OCI-LY7 (cell line): ENCODE data around the gene MUC20. TPM values are rescaled to one million over a fixed set of nuclear protein-coding genes. Genes with fewer than 3 reads are reported as not detected.

Experiments used
- BruUV-seq: library from RNA; stranded (reverse); fragments of 400-500 nt; replicated peaks from 2 replicates; lab custom pipeline; 2021; lab: Mats Ljungman, UMichigan
- CTCF ChIA-PET: fragments of 300-600 bp; sonication (Branson Sonifier 250); formaldehyde crosslinking; loops from one replicate; lab custom pipeline; 2022; ENCODE audit warnings: antibody characterized with exemption; ENCODE audit not compliant: unreplicated experiment; lab: Charles Lee
- POLR2A ChIA-PET: fragments of 300-600 bp; sonication (Branson Sonifier 250); formaldehyde crosslinking; loops from one replicate; lab custom pipeline; 2022; ENCODE audit warnings: antibody characterized with exemption; lab: Charles Lee
- DNase-seq: peaks from one replicate; pipeline ENCODE4 v3.0.0-alpha.2; 2015; ENCODE audit warnings: low spot score
- H2AFZ ChIP-seq: fragments of 200-600 bp; sonication (generic), shearing (Covaris generic); 2 replicates; pipeline ENCODE4 v1.6.1; 2014; ENCODE audit warnings: mild to moderate bottlenecking, antibody characterized with exemption, low read length, moderate library complexity
- H3K27ac ChIP-seq: fragments of 200-600 bp; sonication (generic); 2 replicates; pipeline ENCODE4 v1.5.1; 2014; ENCODE audit warnings: mixed run types, low read depth, mild to moderate bottlenecking, moderate library complexity, low read length, inconsistent platforms; ENCODE audit not compliant: poor library complexity, severe bottlenecking
- H3K36me3 ChIP-seq: fragments of 200-600 bp; sonication (generic); 2 replicates; pipeline ENCODE4 v1.6.1; 2014; ENCODE audit warnings: mild to moderate bottlenecking, antibody characterized with exemption, low read length, moderate library complexity, mixed read lengths; ENCODE audit not compliant: insufficient read depth
- H3K4me1 ChIP-seq: fragments of 200-600 bp; sonication (generic); 2 replicates; pipeline ENCODE4 v1.5.1; 2014; ENCODE audit warnings: mild to moderate bottlenecking, low read length; ENCODE audit not compliant: insufficient read depth, poor library complexity, severe bottlenecking
- H3K4me2 ChIP-seq: fragments of 200-600 bp; sonication (generic); 2 replicates; pipeline ENCODE4 v1.6.1; 2014; ENCODE audit warnings: mild to moderate bottlenecking, low read length
- H3K4me3 ChIP-seq: fragments of 200-600 bp; sonication (generic); 2 replicates; pipeline ENCODE4 v1.5.1; 2014; ENCODE audit warnings: mild to moderate bottlenecking, low read depth, low read length; ENCODE audit not compliant: poor library complexity, severe bottlenecking
- H3K79me2 ChIP-seq: fragments of 200-600 bp; sonication (generic); 2 replicates; pipeline ENCODE4 v1.6.1; 2016; ENCODE audit warnings: low read depth, mild to moderate bottlenecking, low read length, moderate library complexity, mixed read lengths; ENCODE audit not compliant: insufficient read depth
- H3K9me2 ChIP-seq: fragments of 200-600 bp; sonication (generic); 2 replicates; pipeline ENCODE4 v1.6.1; 2016; ENCODE audit warnings: mild to moderate bottlenecking, low read length, mixed read lengths; ENCODE audit not compliant: insufficient read depth
- H3K9me3 ChIP-seq: fragments of 200-600 bp; sonication (generic); 2 replicates; pipeline ENCODE4 v1.6.1; 2014; ENCODE audit warnings: mild to moderate bottlenecking, mixed run types, low read length, mixed read lengths
- H4K20me1 ChIP-seq: fragments of 200-600 bp; sonication (generic); 2 replicates; pipeline ENCODE4 v1.6.1; 2014; ENCODE audit warnings: mild to moderate bottlenecking, antibody characterized with exemption, low read length, moderate library complexity, mixed read lengths; ENCODE audit not compliant: insufficient read depth
- CTCF ChIP-seq: fragments of 200-600 bp; sonication (generic); conservative IDR thresholded peaks from 2 replicates; pipeline ENCODE4 v1.5.1; 2014; ENCODE audit warnings: mild to moderate bottlenecking, antibody characterized with exemption, low read length, moderate library complexity, mixed read lengths
- EZH2phosphoT487 ChIP-seq: fragments of 200-600 bp; sonication (generic); IDR thresholded peaks from 2 replicates; pipeline ENCODE4 v1.6.1; 2018; ENCODE audit warnings: low read depth, borderline replicate concordance, mild to moderate bottlenecking, mixed run types, antibody characterized with exemption, low read length, moderate library complexity, mixed read lengths
- intact Hi-C: fragments of 100-400 bp; cut with micrococcal nuclease; formaldehyde crosslinking; loops from one replicate; pipeline ENCODE4 v1.10.0; 2022; ENCODE audit not compliant: unreplicated experiment
- total RNA-seq, 2 experiments: library from RNA; depleted of rRNA in 1 of 2; stranded (reverse); fragments of >200 nt in 1 of 2; shearing (Covaris generic) in 1 of 2; gene quantifications; 2 replicates each; pipeline ENCODE4 v1.2.3, GENCODE V29; 2014 to 2022

The MUC20 gene
- total RNA-seq, 2 experiments from 2014 or later, result 0.40 to 1.1 TPM

- Histone ChIP-seq H3K36me3 (no peaks in the 10 kb centered on the region), H3K79me2 (no peaks in the 10 kb centered on the region), H3K9me3 (no peaks in the 10 kb centered on the region), H4K20me1 (no peaks in the 10 kb centered on the region), H3K9me2 (no peaks in the 10 kb centered on the region), H3K4me1 (no peaks in the 10 kb centered on the region), H3K4me2 (no peak overlapping the region), H3K27ac (no peak overlapping the region), H3K4me3 (no peak overlapping the region), H2AFZ (no peak overlapping the region)
- no peak for TF ChIP-seq CTCF
- no peak for TF ChIP-seq EZH2phosphoT487
- CTCF ChIA-PET, result no interaction called here
- intact Hi-C loops, result no loop called here
- POLR2A ChIA-PET, result no interaction called here
- DNase-seq, result no peak
- BruUV-seq, result no TSS peak
Observed at GRCh38 chr3:195763843-195764825, 43.4 kb downstream of the MUC20 start.

- Histone ChIP-seq H3K9me2 (no peaks in the 10 kb centered on the region), H4K20me1 (no peaks in the 10 kb centered on the region), H3K4me2 (no peak overlapping the region), H3K4me1 (no peaks in the 10 kb centered on the region), H2AFZ (no peak overlapping the region), H3K79me2 (no peaks in the 10 kb centered on the region), H3K36me3 (no peaks in the 10 kb centered on the region), H3K9me3 (no peaks in the 10 kb centered on the region), H3K27ac (no peak overlapping the region), H3K4me3 (no peak overlapping the region)
- intact Hi-C loops, result loop anchor here (5.0 kb wide), 1 partner anchor 87 kb away; no protein-coding TSS in a partner anchor
- no peak for TF ChIP-seq CTCF
- TF ChIP-seq EZH2phosphoT487, result no peak
- DNase-seq, result no peak
- BruUV-seq, result no TSS peak
- POLR2A ChIA-PET, result no interaction called here
- CTCF ChIA-PET, result no interaction called here
Observed at GRCh38 chr3:195764961-195765706, 44.4 kb downstream of the MUC20 start.
